Measurements from ENCODE around the gene GPC5.

Gene GPC5

GRCh38 chr13:92255526-92255925 lies 857.1 kb downstream of the GPC5 start:
- Histone ChIP-seq H3K9me3 (ENCODE audit: insufficient read depth, low read length) (no peaks in the 10 kb centered on the region), H3K79me2 (ENCODE audit: insufficient read depth, low read length) (no peaks in the 10 kb centered on the region), H3K27ac (ENCODE audit: low read depth, low read length) (no peak overlapping the region), H4K20me1 (ENCODE audit: low read depth, low read length) (no peaks in the 10 kb centered on the region), H3F3A (ENCODE audit: insufficient read depth) (no peaks in the 10 kb centered on the region), H3K4me2 (ENCODE audit: low read depth, low read length, poor library complexity, severe bottlenecking) (no peak overlapping the region), H3K36me3 (ENCODE audit: low read length) (no peaks in the 10 kb centered on the region), H3K9me2 (replicated peaks; ENCODE audit: insufficient read depth, low read length) (no peaks in the 10 kb centered on the region), H3K4me3 (ENCODE audit: insufficient read depth, low read length, poor library complexity, severe bottlenecking) (no peak overlapping the region), H3K27me3 (ENCODE audit: low read length) (no peaks in the 10 kb centered on the region), H2AFZ (ENCODE audit: low read depth, low read length, severe bottlenecking) (no peak overlapping the region), H3K9ac (ENCODE audit: low read length) (no peak overlapping the region)
- TF ChIP-seq EZH2phosphoT487 (conservative IDR thresholded peaks at IDR 0.05; ENCODE audit: low read length) (no peak), CTCF (IDR thresholded peaks at IDR 0.05; ENCODE audit: insufficient read depth, low read length, poor library complexity, severe bottlenecking) (no peak)

- H3F3A ChIP-seq (ENCODE audit: insufficient read depth) = no peaks in the 10 kb centered on the region
Measured at GRCh38 chr13:92256211-92256610, 857.8 kb downstream of the GPC5 start.

GRCh38 chr13:92259046-92259445 lies 860.6 kb downstream of the GPC5 start:
- Histone ChIP-seq H4K20me1 (ENCODE audit: low read depth, low read length) (no peaks in the 10 kb centered on the region), H3K9me2 (replicated peaks; ENCODE audit: insufficient read depth, low read length) (no peaks in the 10 kb centered on the region), H2AFZ (ENCODE audit: low read depth, low read length, severe bottlenecking) (no peak overlapping the region), H3K4me2 (ENCODE audit: low read depth, low read length, poor library complexity, severe bottlenecking) (no peak overlapping the region), H3F3A (ENCODE audit: insufficient read depth) (no peaks in the 10 kb centered on the region), H3K4me3 (ENCODE audit: insufficient read depth, low read length, poor library complexity, severe bottlenecking) (no peak overlapping the region), H3K9me3 (ENCODE audit: insufficient read depth, low read length) (no peaks in the 10 kb centered on the region), H3K27ac (ENCODE audit: low read depth, low read length) (no peak overlapping the region), H3K36me3 (ENCODE audit: low read length) (no peaks in the 10 kb centered on the region), H3K9ac (ENCODE audit: low read length) (no peak overlapping the region), H3K27me3 (ENCODE audit: low read length) (no peaks in the 10 kb centered on the region), H3K79me2 (ENCODE audit: insufficient read depth, low read length) (no peaks in the 10 kb centered on the region)
- TF ChIP-seq EZH2phosphoT487 (conservative IDR thresholded peaks at IDR 0.05; ENCODE audit: low read length) (no peak), CTCF (IDR thresholded peaks at IDR 0.05; ENCODE audit: insufficient read depth, low read length, poor library complexity, severe bottlenecking) (no peak)

More at GRCh38 chr13:92256211-92256610, 857.8 kb downstream of the GPC5 start:
- H3K4me2 ChIP-seq (ENCODE audit: low read depth, low read length, poor library complexity, severe bottlenecking) = no peak overlapping the region
- H3K36me3 ChIP-seq (ENCODE audit: low read length) = no peaks in the 10 kb centered on the region
- no peak overlapping the region for H2AFZ ChIP-seq (ENCODE audit: low read depth, low read length, severe bottlenecking)
- H3K9me2 ChIP-seq (replicated peaks; ENCODE audit: insufficient read depth, low read length) = no peaks in the 10 kb centered on the region
- H3K27ac ChIP-seq (ENCODE audit: low read depth, low read length) = no peak overlapping the region
- no peak overlapping the region for H3K4me3 ChIP-seq (ENCODE audit: insufficient read depth, low read length, poor library complexity, severe bottlenecking)
- no peaks in the 10 kb centered on the region for H3K79me2 ChIP-seq (ENCODE audit: insufficient read depth, low read length)
- no peaks in the 10 kb centered on the region for H3K9me3 ChIP-seq (ENCODE audit: insufficient read depth, low read length)
- TF ChIP-seq EZH2phosphoT487 (conservative IDR thresholded peaks at IDR 0.05; ENCODE audit: low read length) (no peak), CTCF (IDR thresholded peaks at IDR 0.05; ENCODE audit: insufficient read depth, low read length, poor library complexity, severe bottlenecking) (no peak)
- H3K9ac ChIP-seq (ENCODE audit: low read length) = no peak overlapping the region
- no peaks in the 10 kb centered on the region for H4K20me1 ChIP-seq (ENCODE audit: low read depth, low read length)
- no peaks in the 10 kb centered on the region for H3K27me3 ChIP-seq (ENCODE audit: low read length)

Data from SU-DHL-6 (cell line).